Astrocyte of the cerebellum (primary cell): ENCODE results near the gene MC1R.

Source experiments
- DNase-seq: peaks from one replicate; pipeline ENCODE4 v3.0.0-alpha.2; 2011; ENCODE audit warnings: low read depth
- H3K4me3 ChIP-seq: 2 replicates; pipeline ENCODE4 v1.5.1; 2011; ENCODE audit warnings: mild to moderate bottlenecking, low read depth, low read length, moderate library complexity
- in situ Hi-C: cut with HindIII; loops from 2 replicates; pipeline ENCODE4 v1.10.0; 2017; ENCODE audit warnings: low sequenced_read_pairs
- TF ChIP-seq, protein P1 (sequence below): IDR thresholded peaks from 2 replicates; pipeline ENCODE4 v1.5.1; 2012; ENCODE audit warnings: low read length, low read depth, moderate library complexity, mild to moderate bottlenecking; ENCODE audit errors: missing control alignments

The MC1R gene

GRCh38 chr16:89936508-89936907 is 17.8 kb downstream of the MC1R start:
- in situ Hi-C loops, result no loop called here
- DNase-seq, result no peak
- TF ChIP-seq, protein P1, sequence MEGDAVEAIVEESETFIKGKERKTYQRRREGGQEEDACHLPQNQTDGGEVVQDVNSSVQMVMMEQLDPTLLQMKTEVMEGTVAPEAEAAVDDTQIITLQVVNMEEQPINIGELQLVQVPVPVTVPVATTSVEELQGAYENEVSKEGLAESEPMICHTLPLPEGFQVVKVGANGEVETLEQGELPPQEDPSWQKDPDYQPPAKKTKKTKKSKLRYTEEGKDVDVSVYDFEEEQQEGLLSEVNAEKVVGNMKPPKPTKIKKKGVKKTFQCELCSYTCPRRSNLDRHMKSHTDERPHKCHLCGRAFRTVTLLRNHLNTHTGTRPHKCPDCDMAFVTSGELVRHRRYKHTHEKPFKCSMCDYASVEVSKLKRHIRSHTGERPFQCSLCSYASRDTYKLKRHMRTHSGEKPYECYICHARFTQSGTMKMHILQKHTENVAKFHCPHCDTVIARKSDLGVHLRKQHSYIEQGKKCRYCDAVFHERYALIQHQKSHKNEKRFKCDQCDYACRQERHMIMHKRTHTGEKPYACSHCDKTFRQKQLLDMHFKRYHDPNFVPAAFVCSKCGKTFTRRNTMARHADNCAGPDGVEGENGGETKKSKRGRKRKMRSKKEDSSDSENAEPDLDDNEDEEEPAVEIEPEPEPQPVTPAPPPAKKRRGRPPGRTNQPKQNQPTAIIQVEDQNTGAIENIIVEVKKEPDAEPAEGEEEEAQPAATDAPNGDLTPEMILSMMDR, result no peak
- no peak overlapping the region for H3K4me3 ChIP-seq

- in situ Hi-C loops, result no loop called here
- no peak overlapping the region for H3K4me3 ChIP-seq
- no peak for DNase-seq
- TF ChIP-seq, protein P1, result no peak
Observed at GRCh38 chr16:89936981-89937380, 18.3 kb downstream of the MC1R start.

GRCh38 chr16:89938175-89938885 is 19.7 kb downstream of the MC1R start:
- in situ Hi-C loops, result no loop called here
- H3K4me3 ChIP-seq, result no peak overlapping the region
- TF ChIP-seq, protein P1, result no peak
- DNase-seq, result no peak

- no peak overlapping the region for H3K4me3 ChIP-seq
- in situ Hi-C loops, result no loop called here
- DNase-seq, result no peak
- TF ChIP-seq, protein P1, result no peak
Observed at GRCh38 chr16:89944773-89945172, 26.1 kb downstream of the MC1R start.

DNA sequence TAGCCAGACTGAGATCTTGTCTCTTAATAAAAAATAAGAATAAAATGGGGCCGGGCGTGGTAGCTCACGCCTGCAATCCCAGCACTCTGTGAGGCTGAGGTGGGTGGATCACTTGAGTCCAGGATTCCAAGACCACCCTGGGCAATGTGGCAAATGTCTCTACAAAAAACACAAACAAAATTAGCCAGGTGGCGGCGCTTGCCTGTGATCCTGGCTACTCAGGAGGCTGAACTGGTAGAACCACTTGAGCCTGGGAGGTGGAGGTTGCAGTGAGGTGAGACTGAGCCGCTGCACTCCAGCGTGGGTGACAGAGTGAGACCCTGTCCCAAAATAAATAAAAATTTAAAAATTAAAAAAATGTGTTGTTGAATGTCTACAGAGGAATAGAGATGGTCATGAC is 27.0 kb downstream of the MC1R start:
- in situ Hi-C loops, result no loop called here
- TF ChIP-seq, protein P1, result no peak
- H3K4me3 ChIP-seq, result no peak overlapping the region
- DNase-seq, result no peak

- in situ Hi-C loops, result no loop called here
- no peak for DNase-seq
- no peak overlapping the region for H3K4me3 ChIP-seq
- TF ChIP-seq, protein P1, result no peak
Observed at GRCh38 chr16:89946515-89946914, 27.9 kb downstream of the MC1R start.
